ENCODE data around the gene LPCAT1.

The LPCAT1 gene

DNA sequence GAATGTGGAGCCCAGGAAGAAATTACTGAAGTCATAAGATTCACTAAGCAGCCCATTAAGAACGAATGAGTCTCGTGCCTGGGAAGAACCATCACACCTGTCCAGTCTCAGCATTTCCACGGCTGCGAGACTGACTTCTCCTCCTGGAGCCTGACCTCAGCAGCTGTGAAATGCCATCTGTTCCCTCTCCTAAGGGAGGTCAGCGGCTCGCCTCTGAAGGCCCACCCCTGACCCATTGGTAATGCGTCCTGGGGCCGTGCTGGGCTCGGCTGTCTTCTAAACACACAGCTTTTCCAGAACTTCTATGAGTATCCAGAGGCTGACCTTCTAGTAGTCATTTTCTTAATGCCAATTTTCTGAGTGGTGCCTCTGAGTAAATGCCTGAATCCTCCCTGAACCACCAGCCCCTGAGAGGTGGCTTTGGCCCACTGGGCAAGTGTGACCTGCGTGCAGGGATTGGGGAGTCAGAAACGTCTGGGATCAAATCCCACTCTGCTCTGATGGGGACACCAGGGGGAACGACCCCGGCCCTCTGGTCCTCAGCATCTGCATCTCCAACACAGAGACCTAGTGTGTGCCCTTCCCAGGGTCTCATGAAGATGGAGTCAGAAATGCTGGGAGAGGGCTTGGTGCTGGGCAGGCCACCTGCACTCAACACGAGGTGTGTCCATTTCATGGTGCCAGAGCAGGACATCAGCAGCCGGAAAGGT lies 84.2 kb downstream of the LPCAT1 start:
- TF ChIP-seq, protein P1, sequence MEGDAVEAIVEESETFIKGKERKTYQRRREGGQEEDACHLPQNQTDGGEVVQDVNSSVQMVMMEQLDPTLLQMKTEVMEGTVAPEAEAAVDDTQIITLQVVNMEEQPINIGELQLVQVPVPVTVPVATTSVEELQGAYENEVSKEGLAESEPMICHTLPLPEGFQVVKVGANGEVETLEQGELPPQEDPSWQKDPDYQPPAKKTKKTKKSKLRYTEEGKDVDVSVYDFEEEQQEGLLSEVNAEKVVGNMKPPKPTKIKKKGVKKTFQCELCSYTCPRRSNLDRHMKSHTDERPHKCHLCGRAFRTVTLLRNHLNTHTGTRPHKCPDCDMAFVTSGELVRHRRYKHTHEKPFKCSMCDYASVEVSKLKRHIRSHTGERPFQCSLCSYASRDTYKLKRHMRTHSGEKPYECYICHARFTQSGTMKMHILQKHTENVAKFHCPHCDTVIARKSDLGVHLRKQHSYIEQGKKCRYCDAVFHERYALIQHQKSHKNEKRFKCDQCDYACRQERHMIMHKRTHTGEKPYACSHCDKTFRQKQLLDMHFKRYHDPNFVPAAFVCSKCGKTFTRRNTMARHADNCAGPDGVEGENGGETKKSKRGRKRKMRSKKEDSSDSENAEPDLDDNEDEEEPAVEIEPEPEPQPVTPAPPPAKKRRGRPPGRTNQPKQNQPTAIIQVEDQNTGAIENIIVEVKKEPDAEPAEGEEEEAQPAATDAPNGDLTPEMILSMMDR (conservative IDR thresholded peaks at IDR 0.05; ENCODE audit: low read depth) = no peak
- ChIA-PET CTCF (no interaction called here), POLR2A (ENCODE audit: low non-redundant PET) (no interaction called here)
- no peak for DNase-seq (ENCODE audit: low spot score)
- H3K27ac ChIP-seq = no peak overlapping the region

DNA sequence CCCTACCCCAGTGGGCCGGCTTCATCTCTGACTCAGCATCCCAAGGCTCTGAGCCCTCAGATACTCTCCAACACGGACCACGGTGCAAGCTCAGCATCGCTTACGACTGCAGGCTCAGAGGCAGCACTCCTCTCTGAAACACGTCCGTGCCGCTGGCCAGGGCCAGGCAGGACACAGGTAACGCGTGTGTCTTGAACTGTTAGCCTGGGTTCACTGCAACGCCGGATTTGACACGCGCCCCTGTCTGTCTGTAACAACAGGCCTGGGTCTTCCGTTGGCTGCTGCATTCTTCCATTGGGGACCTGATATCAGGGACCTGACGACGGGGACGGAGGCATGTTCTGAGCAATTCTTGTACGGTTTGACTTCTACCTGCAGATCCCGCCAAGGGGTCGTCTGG lies 84.9 kb downstream of the LPCAT1 start:
- TF ChIP-seq, protein P1 (conservative IDR thresholded peaks at IDR 0.05; ENCODE audit: low read depth) = no peak
- no peak for DNase-seq (ENCODE audit: low spot score)
- H3K27ac ChIP-seq = no peak overlapping the region
- CTCF ChIA-PET = no interaction called here
- POLR2A ChIA-PET (ENCODE audit: low non-redundant PET) = no interaction called here

DNA sequence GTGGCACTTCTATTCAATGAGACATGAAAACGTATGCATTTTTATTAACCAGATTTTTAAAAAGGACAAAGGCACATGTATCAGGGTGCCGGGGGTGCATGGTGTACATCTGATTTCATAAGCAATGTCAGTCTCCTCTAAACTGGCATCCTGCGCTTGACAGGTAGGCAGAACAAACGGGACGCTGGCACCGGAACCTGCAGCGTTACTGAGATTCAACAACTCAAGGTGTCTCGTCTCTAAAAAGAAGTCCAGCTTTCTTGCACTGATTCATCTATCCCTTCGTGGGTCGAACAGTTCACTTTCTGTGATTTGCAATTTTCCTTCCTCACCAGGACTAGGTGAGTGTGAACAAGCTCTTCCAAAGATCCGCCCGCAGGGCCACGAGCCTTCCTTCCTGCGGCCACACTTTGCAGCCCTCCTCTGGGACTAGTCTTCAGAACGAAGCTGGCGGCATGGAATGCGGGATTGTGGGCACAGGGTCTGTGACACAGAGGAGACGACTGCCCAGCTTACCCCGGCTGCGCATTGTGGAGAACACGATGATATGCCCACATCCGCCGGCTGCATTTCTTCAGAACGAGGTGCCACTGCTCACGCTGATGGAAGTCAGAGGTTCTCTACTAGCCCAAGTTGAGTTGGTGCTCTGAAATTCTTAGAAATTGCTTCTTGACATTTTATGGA lies 85.7 kb downstream of the LPCAT1 start:
- no peak for DNase-seq (ENCODE audit: low spot score)
- CTCF ChIA-PET = interaction anchor here (0.6 to 1.6 kb wide), 5 partner anchors 13 to 230 kb away, joined by 3 to 8 read pairs (median 7); no protein-coding TSS in a partner anchor
- POLR2A ChIA-PET (ENCODE audit: low non-redundant PET) = no interaction called here
- TF ChIP-seq, protein P1 (conservative IDR thresholded peaks at IDR 0.05; ENCODE audit: low read depth) = no peak
- H3K27ac ChIP-seq = no peak overlapping the region

DNA sequence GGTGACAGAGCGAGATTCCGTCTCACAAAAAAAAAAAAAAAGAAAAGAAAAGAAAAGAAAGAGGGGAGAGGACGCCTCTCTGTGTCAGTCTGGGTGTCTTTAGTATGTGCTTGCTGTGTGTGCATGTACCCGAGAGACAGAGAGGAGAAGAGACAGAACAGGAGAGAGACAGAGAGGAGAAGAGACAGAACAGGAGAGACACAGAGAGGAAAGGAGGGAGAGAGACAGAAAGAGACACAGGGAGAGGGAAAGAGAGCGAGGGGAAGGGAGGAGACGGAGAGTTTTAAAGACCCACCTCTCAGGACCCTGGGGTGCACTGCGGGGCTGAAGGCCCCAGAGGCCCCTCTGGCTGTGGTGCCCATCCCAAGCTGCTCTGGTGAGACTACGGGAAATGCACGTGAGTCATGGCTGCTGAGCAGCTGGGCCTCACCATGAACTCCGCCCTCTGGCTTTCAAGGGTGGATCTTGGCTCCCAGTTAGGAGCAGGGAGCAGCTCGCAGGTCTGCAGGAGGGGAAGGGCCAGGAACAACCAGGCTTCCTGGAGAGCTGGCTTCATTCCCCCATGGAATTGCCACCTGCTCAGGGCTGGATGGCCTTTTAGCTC lies 86.4 kb downstream of the LPCAT1 start:
- CTCF ChIA-PET = interaction anchor here (0.6 to 1.6 kb wide), 6 partner anchors 13 to 229 kb away, joined by 3 to 8 read pairs (median 6); no protein-coding TSS in a partner anchor
- POLR2A ChIA-PET (ENCODE audit: low non-redundant PET) = no interaction called here
- DNase-seq (ENCODE audit: low spot score) = peak; percentile 87
- H3K27ac ChIP-seq = no peak overlapping the region
- TF ChIP-seq, protein P1 (conservative IDR thresholded peaks at IDR 0.05; ENCODE audit: low read depth) = no peak; the same call in 1 of the 2 replicates

DNA sequence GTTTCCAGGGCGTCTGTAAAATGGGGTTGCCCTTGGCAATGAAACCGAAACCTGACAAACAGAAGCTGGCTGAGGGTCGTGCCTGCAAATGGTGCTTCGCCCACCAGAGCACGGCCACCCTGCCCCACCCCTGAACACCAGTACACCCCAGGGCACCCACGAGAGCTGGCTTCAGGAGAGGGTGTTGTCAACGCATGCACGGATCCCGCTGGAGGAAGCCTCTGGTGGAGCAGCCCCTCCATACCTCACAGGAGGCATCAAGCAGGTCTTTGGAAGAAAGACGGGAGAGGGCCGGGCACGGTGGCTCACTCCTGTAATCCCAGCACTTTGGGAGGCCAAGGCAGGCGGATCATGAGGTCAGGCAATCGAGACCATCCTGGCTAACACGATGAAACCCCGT lies 87.1 kb downstream of the LPCAT1 start:
- H3K27ac ChIP-seq = no peak overlapping the region
- DNase-seq (ENCODE audit: low spot score) = no peak
- CTCF ChIA-PET = interaction anchor here (0.6 to 1.6 kb wide), 2 partner anchors 50 to 56 kb away, joined by 3 to 7 read pairs; no protein-coding TSS in a partner anchor
- POLR2A ChIA-PET (ENCODE audit: low non-redundant PET) = no interaction called here
- TF ChIP-seq, protein P1 (conservative IDR thresholded peaks at IDR 0.05; ENCODE audit: low read depth) = no peak

- H3K27ac ChIP-seq = no peak overlapping the region
- POLR2A ChIA-PET (ENCODE audit: low non-redundant PET) = no interaction called here
- no peak for DNase-seq (ENCODE audit: low spot score)
- TF ChIP-seq, protein P1 (conservative IDR thresholded peaks at IDR 0.05; ENCODE audit: low read depth) = no peak
- CTCF ChIA-PET = no interaction called here
Observed at GRCh38 chr5:1436036-1436435, 87.7 kb downstream of the LPCAT1 start.

All from RWPE1 (cell line).